Astrocyte of the spinal cord (primary cell): ENCODE data around the gene KATNAL2.
A peak's percentile ranks its signal among the peaks of the same experiment; 100 is the strongest.

Source experiments
- DNase-seq: peaks from one replicate; pipeline ENCODE4 v3.0.0; 2011; ENCODE audit warnings: low read depth, low spot score
- H3K4me3 ChIP-seq: 2 replicates; pipeline ENCODE4 v1.5.1; 2011; ENCODE audit warnings: low read depth, mild to moderate bottlenecking, low read length, moderate library complexity
- CTCF ChIP-seq: IDR thresholded peaks from 2 replicates; pipeline ENCODE4 v1.5.1; 2012; ENCODE audit warnings: low read depth, mild to moderate bottlenecking, low read length, inconsistent platforms
- in situ Hi-C: cut with HindIII; loops from 2 replicates; pipeline ENCODE4 v1.10.0; 2017; ENCODE audit warnings: low sequenced_read_pairs

KATNAL2 gene

GRCh38 chr18:46909497-46909896, 7.9 kb upstream of the KATNAL2 start:
- no peak for DNase-seq
- no peak overlapping the region for H3K4me3 ChIP-seq
- no peak for TF ChIP-seq CTCF
- in situ Hi-C loops, result no loop called here

DNA sequence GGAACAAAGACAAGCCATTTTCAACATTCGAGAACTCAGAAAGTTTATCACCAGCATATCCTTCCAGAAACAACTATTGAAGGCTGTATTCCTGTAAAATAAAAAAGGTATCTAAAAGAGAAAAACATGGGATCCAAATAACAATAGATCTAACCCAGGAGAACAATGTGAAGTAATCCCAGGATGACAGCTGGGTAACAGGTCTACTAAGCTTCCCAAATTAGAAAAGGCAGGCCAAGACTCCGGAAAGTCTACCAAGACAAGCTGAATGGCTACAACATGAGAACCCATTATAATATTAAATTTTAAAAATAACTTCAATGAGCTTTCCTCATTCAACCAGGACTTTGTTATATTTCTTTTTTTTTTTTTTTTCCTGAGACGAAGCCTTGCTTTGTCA, 6.5 kb upstream of the KATNAL2 start:
- TF ChIP-seq CTCF, result no peak
- no peak overlapping the region for H3K4me3 ChIP-seq
- in situ Hi-C loops, result no loop called here
- no peak for DNase-seq

- no peak for TF ChIP-seq CTCF
- H3K4me3 ChIP-seq, result peak overlapping the region; percentile 68
- in situ Hi-C loops, result no loop called here
- no peak for DNase-seq
These were observed 1.4 kb upstream of the KATNAL2 start for GRCh38 chr18:46915800-46916550.

DNA sequence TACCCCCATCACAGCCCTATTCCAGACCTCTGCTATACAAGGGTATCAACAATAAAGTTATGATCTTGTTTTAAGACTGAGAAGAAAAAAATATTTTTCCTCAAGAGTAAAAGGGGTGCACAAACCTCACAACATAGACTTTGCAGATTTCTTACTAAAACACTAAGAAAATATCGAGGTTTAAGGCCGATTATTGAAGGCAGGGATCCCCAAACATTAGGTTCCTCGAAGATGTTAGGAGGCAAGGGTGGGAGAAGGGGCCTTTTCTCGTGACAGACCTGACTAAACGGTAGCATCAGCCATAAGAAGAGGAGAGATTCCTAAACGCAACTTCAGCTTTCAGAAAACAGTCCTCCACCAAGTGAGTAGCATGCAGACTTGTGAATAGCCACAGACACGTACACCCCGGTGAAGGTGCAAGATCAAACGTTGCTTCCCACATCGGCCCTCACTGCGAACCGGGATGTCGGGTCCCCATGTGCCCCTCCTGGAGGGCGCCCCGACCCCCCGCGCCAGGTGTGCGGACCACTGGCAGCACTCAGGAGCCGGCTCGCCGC, 773 bp upstream of the KATNAL2 start:
- peak; percentile 37 for DNase-seq
- peak overlapping the region; percentile 68 for H3K4me3 ChIP-seq
- no peak for TF ChIP-seq CTCF
- in situ Hi-C loops, result no loop called here

DNA sequence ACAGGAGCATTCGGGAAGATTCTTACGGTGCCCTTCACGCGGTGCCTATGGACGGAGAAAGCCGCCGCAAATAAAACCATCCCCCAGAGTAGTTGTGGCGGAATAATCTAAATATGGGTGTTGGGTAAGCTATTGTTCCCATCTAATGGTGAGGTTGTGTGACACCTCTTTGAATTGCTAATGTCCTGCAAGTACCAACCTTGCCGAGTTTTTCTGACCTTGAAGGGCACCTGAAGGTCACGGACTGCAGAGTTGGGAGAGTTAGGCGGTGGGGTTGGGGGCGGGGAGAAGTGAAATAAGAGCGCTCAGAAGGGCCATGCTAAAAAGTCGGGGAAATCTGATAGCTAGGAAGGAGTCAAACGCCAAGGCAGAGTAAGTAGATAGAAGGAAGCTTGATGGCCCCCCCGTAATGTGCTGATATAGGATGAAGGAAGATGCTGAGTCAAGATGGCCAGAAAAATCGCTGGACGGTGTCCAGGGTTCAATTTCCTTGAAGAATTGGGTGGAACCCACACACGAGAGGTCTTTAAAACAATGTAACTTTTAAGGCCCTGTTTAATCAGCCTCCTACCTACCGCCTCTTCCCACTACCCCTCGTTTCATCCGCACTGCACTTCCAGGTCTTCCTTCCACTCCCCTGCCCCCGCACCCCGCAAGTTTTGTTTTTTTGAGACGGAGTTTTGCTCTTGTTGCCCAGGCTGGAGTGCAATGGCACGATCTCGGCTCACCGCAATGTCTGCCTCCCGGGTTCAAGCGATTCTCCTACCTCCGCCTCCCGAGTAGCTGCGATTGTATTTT, 600 bp downstream of the KATNAL2 start:
- no peak for TF ChIP-seq CTCF
- DNase-seq, result peak; percentile 36
- in situ Hi-C loops, result no loop called here
- H3K4me3 ChIP-seq, result peak overlapping the region; percentile 68

GRCh38 chr18:46920067-46920466, 2.7 kb downstream of the KATNAL2 start:
- in situ Hi-C loops, result no loop called here

More at GRCh38 chr18:46920067-46920466, 2.7 kb downstream of the KATNAL2 start:
- no peak for DNase-seq
- TF ChIP-seq CTCF, result no peak
- no peak overlapping the region for H3K4me3 ChIP-seq
